GM08714 (cell line): ENCODE data around the gene WDR86.

Experiments used
- H3K4me3 ChIP-seq: fragments of 200-500 bp; sonication (Bioruptor generic); 2 replicates; pipeline ENCODE4 v1.5.1; 2014; ENCODE audit warnings: mild to moderate bottlenecking, low read length, inconsistent platforms
- ZNF274 ChIP-seq: IDR thresholded peaks from 2 replicates; pipeline ENCODE4 v1.6.1; 2012; ENCODE audit warnings: mild to moderate bottlenecking, low read depth, low read length

The WDR86 gene

GRCh38 chr7:151399906-151400305 is 9.9 kb downstream of the WDR86 start:
- no peak for TF ChIP-seq ZNF274
- H3K4me3 ChIP-seq = no peak overlapping the region

- TF ChIP-seq ZNF274 = no peak
- no peak overlapping the region for H3K4me3 ChIP-seq
Observed at GRCh38 chr7:151399305-151399601, 10.6 kb downstream of the WDR86 start.

- no peak overlapping the region for H3K4me3 ChIP-seq
- no peak for TF ChIP-seq ZNF274
Observed at GRCh38 chr7:151398446-151399304, 11.2 kb downstream of the WDR86 start.

GRCh38 chr7:151397026-151397425 is 12.8 kb downstream of the WDR86 start:
- no peak for TF ChIP-seq ZNF274
- no peak overlapping the region for H3K4me3 ChIP-seq

- no peak overlapping the region for H3K4me3 ChIP-seq
- no peak for TF ChIP-seq ZNF274
Observed at GRCh38 chr7:151396328-151396970, 13.4 kb downstream of the WDR86 start.

- no peak for TF ChIP-seq ZNF274
- H3K4me3 ChIP-seq = no peak overlapping the region
Observed at GRCh38 chr7:151395036-151395367, 14.8 kb downstream of the WDR86 start.

- no peak overlapping the region for H3K4me3 ChIP-seq
- TF ChIP-seq ZNF274 = no peak
Observed at GRCh38 chr7:151394076-151395035, 15.5 kb downstream of the WDR86 start.

- H3K4me3 ChIP-seq = no peak overlapping the region
- TF ChIP-seq ZNF274 = no peak
Observed at GRCh38 chr7:151393031-151393977, 16.5 kb downstream of the WDR86 start.

- TF ChIP-seq ZNF274 = no peak
- H3K4me3 ChIP-seq = no peak overlapping the region
Observed at GRCh38 chr7:151392426-151392825, 17.4 kb downstream of the WDR86 start.

- no peak for TF ChIP-seq ZNF274
- H3K4me3 ChIP-seq = no peak overlapping the region
Observed at GRCh38 chr7:151392002-151392401, 17.8 kb downstream of the WDR86 start.

GRCh38 chr7:151391358-151391730 is 18.5 kb downstream of the WDR86 start:
- H3K4me3 ChIP-seq = no peak overlapping the region
- TF ChIP-seq ZNF274 = no peak

- no peak for TF ChIP-seq ZNF274
- no peak overlapping the region for H3K4me3 ChIP-seq
Observed at GRCh38 chr7:151390598-151391357, 19.1 kb downstream of the WDR86 start.
